Activated B cell treated with CpG ODN at 0.5 μM for 24 hours (primary cell): Measurements from ENCODE around the gene PBX1. TPM values are rescaled to one million over a fixed set of nuclear protein-coding genes. Genes with fewer than 3 reads are reported as not detected.

ENCODE experiments used
- ATAC-seq: fragments of 200-7000 bp; cut with Tn5 transposase; one replicate; pipeline ENCODE4 v1.10.0; 2021; ENCODE audit warnings: low read depth, mild to moderate bottlenecking, moderate library complexity
- CTCF ChIA-PET: fragments of 350-600 bp; sonication (Branson Sonifier 250); formaldehyde crosslinking; loops from one replicate; lab custom pipeline; 2021; ENCODE audit warnings: antibody characterized with exemption; lab: Charles Lee
- POLR2A ChIA-PET: fragments of 350-600 bp; sonication (Branson Sonifier 250); formaldehyde crosslinking; loops from one replicate; lab custom pipeline; 2021; ENCODE audit warnings: antibody characterized with exemption; lab: Charles Lee
- DNase-seq: peaks from one replicate; pipeline ENCODE4 v3.0.0; 2022
- H3K27ac Mint-ChIP-seq: one replicate; pipeline ENCODE4 v1.8.0; 2020; ENCODE audit warnings: mixed read lengths
- H3K27me3 Mint-ChIP-seq: one replicate; pipeline ENCODE4 v1.8.0; 2021; ENCODE audit warnings: mixed read lengths
- H3K36me3 Mint-ChIP-seq: one replicate; pipeline ENCODE4 v1.8.0; 2021; ENCODE audit warnings: low read depth, mixed read lengths
- H3K4me1 Mint-ChIP-seq: one replicate; pipeline ENCODE4 v1.8.0; 2021; ENCODE audit warnings: mixed read lengths
- H3K4me3 Mint-ChIP-seq: one replicate; pipeline ENCODE4 v1.8.0; 2020; ENCODE audit warnings: mild to moderate bottlenecking, mixed read lengths
- H3K9me3 Mint-ChIP-seq: one replicate; pipeline ENCODE4 v1.8.0; 2020; ENCODE audit warnings: mixed read lengths
- intact Hi-C: fragments of 100-400 bp; cut with micrococcal nuclease; formaldehyde crosslinking; loops from one replicate; pipeline ENCODE4 v1.15.1; 2024
- total RNA-seq: library from RNA; stranded (reverse); gene quantifications from 2 replicates; pipeline ENCODE4 v1.2.3, GENCODE V29; 2022
- TF ChIP-seq, protein P1 (sequence below): fragments of 200-600 bp; IDR thresholded peaks from one replicate; pipeline ENCODE4 v1.8.0; 2022; ENCODE audit warnings: antibody characterized with exemption, mild to moderate bottlenecking

The PBX1 gene
- total RNA-seq, 1 donor from 2014 or later, result not detected

DNA sequence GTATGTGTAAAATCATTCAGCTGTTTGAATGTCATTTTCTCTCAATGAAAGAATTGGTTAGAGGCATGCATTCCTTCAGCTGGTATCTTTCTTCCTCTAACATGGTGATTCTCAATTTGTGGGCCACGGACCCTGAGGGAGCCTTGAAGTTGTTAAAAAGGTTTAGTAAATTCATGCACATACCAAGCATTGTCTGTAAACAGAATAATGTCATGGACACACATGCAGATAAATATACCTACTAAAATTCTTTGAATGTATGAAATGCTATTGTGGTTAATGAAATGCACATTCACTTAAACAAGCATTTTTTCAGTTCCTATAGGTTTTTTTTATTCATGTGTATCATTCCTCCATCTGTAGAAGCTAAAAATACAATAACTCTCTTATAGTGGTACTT, 65.4 kb downstream of the PBX1 start:
- DNase-seq, result no peak
- CTCF ChIA-PET, result no interaction called here
- H3K27ac Mint-ChIP-seq, result no peak overlapping the region
- no peaks in the 10 kb centered on the region for H3K4me1 Mint-ChIP-seq
- no peaks in the 10 kb centered on the region for H3K9me3 Mint-ChIP-seq
- no peak for ATAC-seq
- H3K4me3 Mint-ChIP-seq, result no peak overlapping the region
- TF ChIP-seq, protein P1, sequence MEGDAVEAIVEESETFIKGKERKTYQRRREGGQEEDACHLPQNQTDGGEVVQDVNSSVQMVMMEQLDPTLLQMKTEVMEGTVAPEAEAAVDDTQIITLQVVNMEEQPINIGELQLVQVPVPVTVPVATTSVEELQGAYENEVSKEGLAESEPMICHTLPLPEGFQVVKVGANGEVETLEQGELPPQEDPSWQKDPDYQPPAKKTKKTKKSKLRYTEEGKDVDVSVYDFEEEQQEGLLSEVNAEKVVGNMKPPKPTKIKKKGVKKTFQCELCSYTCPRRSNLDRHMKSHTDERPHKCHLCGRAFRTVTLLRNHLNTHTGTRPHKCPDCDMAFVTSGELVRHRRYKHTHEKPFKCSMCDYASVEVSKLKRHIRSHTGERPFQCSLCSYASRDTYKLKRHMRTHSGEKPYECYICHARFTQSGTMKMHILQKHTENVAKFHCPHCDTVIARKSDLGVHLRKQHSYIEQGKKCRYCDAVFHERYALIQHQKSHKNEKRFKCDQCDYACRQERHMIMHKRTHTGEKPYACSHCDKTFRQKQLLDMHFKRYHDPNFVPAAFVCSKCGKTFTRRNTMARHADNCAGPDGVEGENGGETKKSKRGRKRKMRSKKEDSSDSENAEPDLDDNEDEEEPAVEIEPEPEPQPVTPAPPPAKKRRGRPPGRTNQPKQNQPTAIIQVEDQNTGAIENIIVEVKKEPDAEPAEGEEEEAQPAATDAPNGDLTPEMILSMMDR, result no peak
- no peaks in the 10 kb centered on the region for H3K36me3 Mint-ChIP-seq
- peaks cover 4% of the 10 kb centered on the region for H3K27me3 Mint-ChIP-seq
- intact Hi-C loops, result no loop called here
- POLR2A ChIA-PET, result no interaction called here

DNA sequence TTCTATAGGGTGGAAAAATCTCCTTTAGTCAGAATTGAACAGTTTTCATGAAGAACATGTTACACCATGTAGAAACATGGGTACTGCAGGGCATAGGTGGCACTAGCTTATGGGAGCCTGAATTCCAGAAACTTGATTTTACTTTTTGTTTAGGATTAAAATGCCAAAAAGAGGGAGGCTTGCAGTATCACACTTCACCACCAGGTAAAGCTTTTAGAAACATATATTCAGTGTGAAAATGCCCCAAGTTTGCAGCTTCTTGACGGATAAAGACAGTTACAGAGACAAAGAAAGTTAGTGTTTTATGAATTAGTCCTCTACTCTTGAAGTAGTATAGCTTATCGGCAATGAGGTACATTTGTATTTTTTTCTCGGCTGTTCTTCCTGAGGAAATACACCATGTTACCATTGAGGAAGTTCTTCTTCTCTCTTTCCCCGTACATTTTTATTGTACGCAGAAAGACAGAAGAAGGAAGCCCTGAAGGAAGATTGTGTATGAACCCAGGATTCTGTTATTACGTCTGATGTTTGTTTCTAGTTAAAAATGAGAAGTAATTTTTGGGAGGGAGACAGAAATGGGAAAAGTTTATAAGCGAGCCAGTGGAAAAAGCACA, 66.1 kb downstream of the PBX1 start:
- CTCF ChIA-PET, result interaction anchor here (0.9 kb wide), 1 partner anchor 9 kb away, joined by 3 read pairs; no protein-coding TSS in a partner anchor
- DNase-seq, result no peak
- POLR2A ChIA-PET, result no interaction called here
- no peak for ATAC-seq
- H3K9me3 Mint-ChIP-seq, result no peaks in the 10 kb centered on the region
- no peak overlapping the region for H3K4me3 Mint-ChIP-seq
- no peak overlapping the region for H3K27ac Mint-ChIP-seq
- intact Hi-C loops, result no loop called here
- H3K4me1 Mint-ChIP-seq, result no peaks in the 10 kb centered on the region
- peaks cover 4% of the 10 kb centered on the region for H3K27me3 Mint-ChIP-seq
- H3K36me3 Mint-ChIP-seq, result no peaks in the 10 kb centered on the region
- TF ChIP-seq, protein P1, result no peak

DNA sequence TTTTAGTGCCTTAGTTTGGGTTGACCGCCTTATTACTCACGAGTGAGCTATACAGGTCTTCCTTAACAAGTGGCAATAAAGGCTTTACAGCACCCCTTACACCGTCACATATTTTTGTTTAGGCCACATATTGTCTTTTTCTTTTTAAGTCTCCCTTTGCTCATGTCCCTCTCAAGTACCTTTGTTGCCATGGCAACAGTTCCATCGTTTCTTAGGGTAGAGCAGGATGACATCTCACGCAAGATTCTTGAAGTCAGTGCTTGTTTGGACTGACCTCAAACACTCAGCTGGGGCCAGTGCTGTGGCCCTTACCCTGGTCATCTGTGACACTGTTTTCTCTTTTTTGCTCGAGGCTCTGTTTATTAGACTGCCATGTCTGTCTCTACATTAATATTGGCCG, 69.8 kb downstream of the PBX1 start:
- CTCF ChIA-PET, result no interaction called here
- no peaks in the 10 kb centered on the region for H3K36me3 Mint-ChIP-seq
- no peak overlapping the region for H3K27ac Mint-ChIP-seq
- ATAC-seq, result no peak
- DNase-seq, result no peak
- POLR2A ChIA-PET, result no interaction called here
- H3K9me3 Mint-ChIP-seq, result no peaks in the 10 kb centered on the region
- H3K4me1 Mint-ChIP-seq, result no peaks in the 10 kb centered on the region
- H3K4me3 Mint-ChIP-seq, result no peak overlapping the region
- intact Hi-C loops, result no loop called here
- peaks cover 2% of the 10 kb centered on the region for H3K27me3 Mint-ChIP-seq
- TF ChIP-seq, protein P1, result no peak

DNA sequence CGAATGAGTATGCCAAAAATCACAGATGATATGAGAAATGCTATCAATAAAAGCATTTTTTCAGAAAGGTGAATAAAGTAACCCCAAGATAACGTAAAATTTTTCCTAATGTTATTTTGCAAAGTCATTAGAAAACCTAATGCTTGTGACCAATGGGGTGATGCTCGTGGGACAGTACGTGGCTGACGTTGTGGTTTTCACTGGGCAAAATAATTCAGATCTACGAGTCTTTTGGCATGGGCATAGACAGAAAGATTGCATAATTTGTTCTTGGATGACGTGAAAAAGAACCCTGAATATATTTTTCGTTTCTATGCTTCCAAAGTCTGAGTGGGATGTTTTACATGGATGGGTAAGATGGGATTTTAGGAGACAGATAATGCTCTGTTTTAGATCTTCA, 71.0 kb downstream of the PBX1 start:
- ChIA-PET POLR2A (no interaction called here), CTCF (no interaction called here)
- no peaks in the 10 kb centered on the region for H3K4me1 Mint-ChIP-seq
- intact Hi-C loops, result no loop called here
- TF ChIP-seq, protein P1, result no peak
- ATAC-seq (no peak), DNase-seq (no peak)
- H3K27ac Mint-ChIP-seq, result no peak overlapping the region
- H3K4me3 Mint-ChIP-seq, result no peak overlapping the region
- H3K36me3 Mint-ChIP-seq, result no peaks in the 10 kb centered on the region
- H3K9me3 Mint-ChIP-seq, result no peaks in the 10 kb centered on the region
- peaks cover 1% of the 10 kb centered on the region for H3K27me3 Mint-ChIP-seq

DNA sequence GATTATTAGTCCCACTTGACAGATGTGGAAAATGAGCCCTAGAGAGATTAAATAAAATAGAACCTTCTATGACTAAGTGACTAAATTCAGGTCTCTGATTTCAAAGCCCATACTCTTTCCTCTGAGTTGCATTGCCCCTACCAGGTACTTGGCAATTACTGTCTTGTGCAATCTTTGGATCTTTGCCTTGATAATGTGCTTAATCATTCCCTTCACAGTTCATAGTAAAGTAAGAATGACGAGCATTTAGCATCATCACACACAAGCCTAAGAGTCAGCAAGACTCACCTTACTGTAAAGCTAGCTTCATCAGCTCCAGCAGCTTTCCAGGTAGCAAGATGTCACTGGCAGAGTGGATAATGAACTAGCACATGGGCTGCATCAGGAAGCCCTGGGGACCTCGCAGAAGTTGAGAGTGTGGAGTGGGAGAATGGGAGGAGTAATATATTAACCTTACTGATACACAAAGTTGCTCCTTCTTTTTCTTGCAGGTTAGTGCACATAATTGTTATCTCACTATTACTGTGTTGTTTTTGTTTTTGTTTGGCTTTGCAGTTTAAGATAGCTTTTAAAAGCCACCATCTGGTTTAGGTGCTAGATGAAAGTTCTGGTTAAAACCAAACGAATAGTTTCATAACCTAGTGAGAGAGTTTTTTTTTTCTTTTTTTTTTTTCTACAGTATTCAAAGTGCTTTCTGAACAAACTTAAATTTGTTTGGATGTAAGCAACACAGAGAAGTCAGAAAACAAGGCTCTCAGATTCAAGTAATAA, 71.8 kb downstream of the PBX1 start:
- intact Hi-C loops, result no loop called here
- TF ChIP-seq, protein P1, result no peak
- Mint-ChIP-seq H3K27ac (no peak overlapping the region), H3K4me1 (no peaks in the 10 kb centered on the region), H3K27me3 (no peaks in the 10 kb centered on the region), H3K36me3 (no peaks in the 10 kb centered on the region), H3K9me3 (no peaks in the 10 kb centered on the region), H3K4me3 (no peak overlapping the region)
- ChIA-PET POLR2A (no interaction called here), CTCF (no interaction called here)
- DNase-seq, result no peak
- no peak for ATAC-seq
